ENCODE data around the gene OPN4. TPM values are rescaled to one million over a fixed set of nuclear protein-coding genes. Genes with fewer than 3 reads are reported as not detected.

OPN4 gene
- total and polyA plus RNA-seq, 2 of the 13 experiments (the other 11 are each of a cell fraction or from before 2014, with no cell fraction given): not detected

GRCh38 chr10:86699125-86699524 lies 44.8 kb downstream of the OPN4 start:
- ChIA-PET POLR2A (no interaction called here), CTCF (ENCODE audit: low intra/inter-chr PET ratio, low total read pairs) (no interaction called here)
- Histone ChIP-seq H4K20me1 (ENCODE audit: insufficient read depth, low read length) (no peaks in the 10 kb centered on the region), H3K9me3 (ENCODE audit: low read length) (no peaks in the 10 kb centered on the region), H3K4me2 (ENCODE audit: low read depth, low read length) (no peak overlapping the region), H3K79me2 (ENCODE audit: insufficient read depth, low read length) (no peaks in the 10 kb centered on the region), H3K27ac (ENCODE audit: extremely low read length, insufficient read depth, low read length) (no peak overlapping the region), H3K4me3 (replicated peaks in 1 of 3; ENCODE audit: insufficient read depth in 1 of 3, low read depth in 2 of 3, low read length in 3 of 3) (no peak overlapping the region), H2AFZ (ENCODE audit: low read length) (no peak overlapping the region), H3K27me3 (ENCODE audit: control insufficient read depth in 1 of 2, insufficient read depth in 2 of 2, low read length in 2 of 2) (peaks cover 4 to 38% of the 10 kb centered on the region in 2 experiments; a peak in 3 of 5 replicates), H3K9ac (ENCODE audit: insufficient read depth, low read depth, low read length) (no peak overlapping the region), H3K4me1 (ENCODE audit: insufficient read depth, low read length) (no peaks in the 10 kb centered on the region), H3K36me3 (replicated peaks in 1 of 2; ENCODE audit: control insufficient read depth in 1 of 2, insufficient read depth in 2 of 2, low read length in 2 of 2) (no peaks in the 10 kb centered on the region)
- no TSS peak for BruUV-seq (replicated peaks)
- in situ Hi-C loops (cut with HindIII; ENCODE audit: extremely low pct_ligation_motif_present, low pct_unique_long_range_greater_than_20kb) (loop anchor here (5.0 kb wide), 1 partner anchor 203 kb away; no protein-coding TSS in a partner anchor), intact Hi-C loops (cut with micrococcal nuclease; ENCODE audit: unreplicated experiment) (no loop called here)
- DNase-seq (ENCODE audit: low spot score) (no peak), ATAC-seq (no peak), FAIRE-seq (no peak)
- WGBS (ENCODE audit: low lambda C conversion rate): 60% methylated on average over 7 of the region's 7 CpGs
- TF ChIP-seq ZNF260 (CRISPR knock-in tag; IDR thresholded peaks at IDR 0.05; ENCODE audit: borderline replicate concordance, low read depth): no peak
- TF ChIP-seq GPN1 (CRISPR knock-in tag; IDR thresholded peaks at IDR 0.05; ENCODE audit: borderline replicate concordance): no peak
- no peak for TF ChIP-seq KDM1A (CRISPR knock-in tag; IDR thresholded peaks at IDR 0.05)
- TF ChIP-seq PRDM10 (CRISPR knock-in tag; IDR thresholded peaks at IDR 0.05; ENCODE audit: low read depth): no peak
- TF ChIP-seq CEBPB (IDR thresholded peaks at IDR 0.05; ENCODE audit: borderline replicate concordance, low read depth, low read length): peak; percentile 63; the same call in 1 of the 2 replicates
- no peak for TF ChIP-seq POLR2AphosphoS5 (IDR thresholded peaks at IDR 0.05; ENCODE audit: low read depth, low read length)
